ENCODE data around the gene MBLAC2.

The MBLAC2 gene

GRCh38 chr5:90474235-90475107 is at the start of gene MBLAC2, which contains the start of gene POLR3G:
Gene MBLAC2 (minus strand): TSS chr5:90474771. CDS start chr5:90474292, 479 bp downstream.
Gene POLR3G (plus strand): TSS chr5:90474864. CDS start chr5:90485568, 10,704 bp downstream.
- DNase-seq = peak; percentile 89 to 92

- no peak for DNase-seq
These were observed 44.5 kb upstream of the MBLAC2 start for GRCh38 chr5:90519081-90519480.

GRCh38 chr5:90518661-90519060 is 44.1 kb upstream of the MBLAC2 start:
- peak; percentile 23 to 70 for DNase-seq

GRCh38 chr5:90514520-90514919 is 39.9 kb upstream of the MBLAC2 start:
- DNase-seq = no peak

- DNase-seq = no peak
These were observed 35.9 kb upstream of the MBLAC2 start for GRCh38 chr5:90510438-90510837.

GRCh38 chr5:90506221-90506620 is 31.6 kb upstream of the MBLAC2 start:
- DNase-seq = no peak

- DNase-seq = no peak
These were observed 30.2 kb upstream of the MBLAC2 start for GRCh38 chr5:90504743-90505142.

- DNase-seq = no peak
These were observed 29.0 kb upstream of the MBLAC2 start for GRCh38 chr5:90503596-90503995.

GRCh38 chr5:90495146-90495545 is 20.6 kb upstream of the MBLAC2 start:
- no peak for DNase-seq

- DNase-seq = no peak
These were observed 19.5 kb upstream of the MBLAC2 start for GRCh38 chr5:90494043-90494442.

GRCh38 chr5:90488791-90489190 is 14.2 kb upstream of the MBLAC2 start:
- DNase-seq = no peak

- DNase-seq = no peak
These were observed 10.0 kb upstream of the MBLAC2 start for GRCh38 chr5:90484540-90484939.

GRCh38 chr5:90483206-90483605 is 8.6 kb upstream of the MBLAC2 start:
- DNase-seq = no peak

GRCh38 chr5:90480699-90481098 is 6.1 kb upstream of the MBLAC2 start:
- DNase-seq = no peak

GRCh38 chr5:90479611-90480385 is 5.2 kb upstream of the MBLAC2 start:
- no peak for DNase-seq

GRCh38 chr5:90477621-90478215 is 3.1 kb upstream of the MBLAC2 start:
- DNase-seq = no peak

- DNase-seq = no peak
These were observed 2.5 kb upstream of the MBLAC2 start for GRCh38 chr5:90477073-90477472.

- no peak for DNase-seq
These were observed 1.8 kb upstream of the MBLAC2 start for GRCh38 chr5:90476391-90476790.

GRCh38 chr5:90475436-90475980 is 937 bp upstream of the MBLAC2 start:
- DNase-seq = peak; percentile 3 to 27

- DNase-seq = peak; percentile 25 to 55
These were observed 956 bp downstream of the MBLAC2 start for GRCh38 chr5:90473396-90474234.

GRCh38 chr5:90472783-90473395 is 1.7 kb downstream of the MBLAC2 start:
- DNase-seq = peak; percentile 0 to 24

- no peak for DNase-seq
These were observed 13.3 kb downstream of the MBLAC2 start for GRCh38 chr5:90461288-90461687.
